ENCODE measurements around the gene IGSF22. TPM values are rescaled to one million over a fixed set of nuclear protein-coding genes. Genes with fewer than 3 reads are reported as not detected.
A peak's percentile ranks its signal among the peaks of the same experiment; 100 is the strongest.
"Not testable (repeated sequence)": the region's sequence is repeated elsewhere in the genome, so short reads cannot be mapped to it uniquely, and the experiment has no call there.

Gene IGSF22
- polyA plus RNA-seq, 3 donors from 2014 or later: 0.20 to 0.46 TPM; not detected in 1

DNA sequence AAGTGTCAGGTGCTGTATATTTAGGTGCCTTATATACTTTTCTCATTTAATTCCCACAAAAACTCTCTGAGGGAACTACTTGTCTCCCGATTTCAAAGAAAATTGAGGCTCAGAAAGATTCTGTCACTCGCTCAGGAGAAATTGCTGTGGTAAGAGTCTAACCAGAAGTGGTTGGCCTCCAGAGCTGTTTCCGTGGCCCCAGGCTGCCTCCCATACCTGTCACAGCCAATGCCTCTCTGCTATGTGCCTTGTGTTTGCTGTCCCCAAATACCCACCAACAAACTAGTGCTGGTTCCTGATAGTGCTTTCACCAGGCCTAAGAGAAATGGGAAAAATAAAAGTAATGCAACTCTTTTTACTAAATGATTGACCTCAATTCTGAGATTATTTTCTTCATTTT is 48.4 kb downstream of the IGSF22 start:
- Mint-ChIP-seq H3K4me3 (no peak overlapping the region), H3K36me3 (no peaks in the 10 kb centered on the region), H3K4me1 (peaks cover under 1 to 5% of the 10 kb centered on the region in 2 donors), H3K27ac (no peak overlapping the region), H3K9me3 (no peaks in the 10 kb centered on the region), H3K27me3 (ENCODE audit: low read depth in 3 of 3) (peaks cover 0 to 4% (median 3%) of the 10 kb centered on the region in 3 donors)
- DNase-seq: no peak

DNA sequence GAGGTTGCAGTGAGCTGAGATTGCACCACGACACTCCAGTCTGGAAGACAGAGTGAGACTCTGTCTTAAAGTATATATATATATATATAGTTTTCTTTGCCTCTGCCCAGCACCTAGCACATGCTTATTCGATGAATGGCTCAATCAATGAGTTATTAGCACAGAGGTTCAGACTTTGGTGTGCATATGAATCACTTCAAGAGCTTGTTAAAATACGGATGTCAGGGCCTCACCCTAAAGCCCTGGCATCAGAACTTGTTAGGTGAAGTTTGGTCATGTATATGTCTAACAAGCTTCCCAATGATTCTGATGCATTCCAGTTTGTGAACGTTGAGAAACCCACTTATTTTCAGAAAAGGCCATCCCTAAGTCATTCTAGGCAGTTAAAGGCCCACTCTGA is 49.2 kb downstream of the IGSF22 start:
- H3K27me3 Mint-ChIP-seq (ENCODE audit: low read depth in 3 of 3): peaks cover 0 to 4% (median 3%) of the 10 kb centered on the region in 3 donors
- H3K4me3 Mint-ChIP-seq: no peak overlapping the region
- H3K9me3 Mint-ChIP-seq: no peaks in the 10 kb centered on the region
- H3K36me3 Mint-ChIP-seq: no peaks in the 10 kb centered on the region
- no peak for DNase-seq
- H3K27ac Mint-ChIP-seq: no peak overlapping the region
- H3K4me1 Mint-ChIP-seq: peaks cover 7 to 8% of the 10 kb centered on the region in 2 donors

DNA sequence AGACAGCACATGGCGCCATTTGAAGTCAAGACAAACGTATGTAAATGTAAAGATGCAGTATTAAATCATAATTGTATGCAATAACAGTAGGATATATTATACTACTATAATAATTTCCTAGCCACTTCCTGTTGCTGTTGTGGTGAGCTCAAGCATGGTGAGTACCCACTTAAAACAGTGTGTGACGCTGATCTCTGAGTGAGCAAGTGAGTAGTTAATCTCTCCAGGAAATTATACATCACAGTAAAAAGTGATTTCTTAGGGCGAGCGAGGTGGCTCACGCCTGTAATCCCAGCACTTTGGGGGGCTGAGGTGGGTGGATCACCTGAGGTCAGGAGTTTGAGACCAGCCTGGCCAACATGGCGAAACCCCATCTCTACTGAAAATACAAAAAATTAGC is 53.8 kb downstream of the IGSF22 start:
- not testable (repeated sequence) for H3K9me3 Mint-ChIP-seq; H3K36me3 Mint-ChIP-seq; H3K27me3 Mint-ChIP-seq (ENCODE audit: low read depth in 3 of 3)
- Mint-ChIP-seq H3K27ac (peak overlapping the region; percentile 72 to 89 (median 80)), H3K4me1 (peaks cover 21 to 29% of the 10 kb centered on the region in 2 donors), H3K4me3 (peak overlapping the region in 4 of 5 donors; percentile 21 to 77 (median 57))
- DNase-seq: peak; percentile 33 to 55 (median 47)

DNA sequence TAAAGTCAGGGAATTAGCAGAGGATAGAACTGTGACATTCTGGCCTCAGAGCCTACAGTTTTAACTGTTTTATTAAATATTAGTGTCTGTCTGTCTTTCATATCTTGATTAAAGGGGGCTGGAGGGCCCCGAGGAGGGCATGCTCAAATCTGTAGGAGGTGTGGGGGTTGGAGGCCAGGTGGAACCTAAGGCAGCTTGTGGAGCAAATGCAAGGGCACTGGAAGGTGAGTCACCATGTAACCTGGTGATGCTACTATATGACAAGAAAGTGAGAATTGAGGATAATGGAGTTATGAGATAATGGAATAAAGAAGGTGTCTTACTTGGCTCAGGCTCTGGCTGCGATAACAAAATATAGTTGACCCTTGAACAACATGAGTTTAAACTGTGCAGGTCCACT is 54.7 kb downstream of the IGSF22 start:
- no peak for DNase-seq
- Mint-ChIP-seq H3K9me3 (no peaks in the 10 kb centered on the region), H3K27me3 (ENCODE audit: low read depth in 3 of 3) (peaks cover 1 to 4% (median 3%) of the 10 kb centered on the region in 3 donors), H3K27ac (peak overlapping the region in 2 of 6 donors; percentile 42 to 79), H3K4me3 (peak overlapping the region in 1 of 5 donors; percentile 20), H3K36me3 (no peaks in the 10 kb centered on the region), H3K4me1 (peaks cover 21 to 29% of the 10 kb centered on the region in 2 donors)

DNA sequence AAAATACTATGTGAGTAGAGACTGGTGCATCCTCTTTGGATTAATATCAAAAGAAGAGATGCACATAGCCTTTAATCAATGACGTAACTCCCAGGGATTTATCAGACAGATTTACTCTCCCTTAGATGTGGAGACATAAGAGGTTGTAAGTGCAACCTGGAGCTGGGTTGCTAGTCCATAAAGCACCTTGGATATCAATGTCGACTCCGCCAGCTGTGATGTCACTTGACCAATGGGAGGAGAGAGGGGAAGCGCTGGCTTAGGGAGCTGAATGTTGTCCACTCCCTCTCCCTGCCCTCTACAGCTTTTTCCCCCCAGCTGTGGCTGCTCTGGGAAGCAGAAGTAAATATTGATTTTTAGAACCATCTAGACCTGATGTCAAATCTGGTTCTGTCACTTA is 56.3 kb downstream of the IGSF22 start:
- H3K36me3 Mint-ChIP-seq: no peaks in the 10 kb centered on the region
- H3K9me3 Mint-ChIP-seq: no peaks in the 10 kb centered on the region
- peak overlapping the region in 3 of 6 donors; percentile 13 to 17 (median 15) for H3K27ac Mint-ChIP-seq
- H3K27me3 Mint-ChIP-seq (ENCODE audit: low read depth in 3 of 3): peaks cover 1 to 8% (median 4%) of the 10 kb centered on the region in 3 donors
- DNase-seq: no peak
- H3K4me3 Mint-ChIP-seq: no peak overlapping the region
- H3K4me1 Mint-ChIP-seq: peaks cover 21 to 29% of the 10 kb centered on the region in 2 donors

DNA sequence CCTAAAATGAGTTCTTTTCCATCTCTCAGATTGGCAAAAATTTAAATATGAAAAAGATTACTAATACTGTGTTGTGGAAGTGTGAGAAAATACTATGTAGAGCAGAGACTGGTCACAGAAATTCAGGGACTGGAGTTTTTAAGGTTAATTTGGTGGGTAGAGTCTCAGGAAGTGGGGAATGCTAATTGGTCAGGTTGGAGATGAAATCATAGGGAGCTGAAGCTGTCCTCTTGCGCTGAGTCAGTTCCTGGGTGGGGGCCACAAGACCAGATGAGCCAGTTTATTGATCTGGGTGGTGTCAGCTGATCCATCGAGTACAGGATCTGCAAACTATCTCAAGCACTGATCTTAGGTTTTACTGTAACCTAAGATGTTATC is 56.8 kb downstream of the IGSF22 start:
- Mint-ChIP-seq H3K36me3 (no peaks in the 10 kb centered on the region), H3K4me3 (peak overlapping the region in 2 of 5 donors; percentile 14 to 18), H3K9me3 (no peaks in the 10 kb centered on the region), H3K27ac (peak overlapping the region; percentile 7 to 41 (median 16)), H3K4me1 (peaks cover 21 to 29% of the 10 kb centered on the region in 2 donors), H3K27me3 (ENCODE audit: low read depth in 3 of 3) (peaks cover 1 to 8% (median 4%) of the 10 kb centered on the region in 3 donors)
- no peak for DNase-seq

DNA sequence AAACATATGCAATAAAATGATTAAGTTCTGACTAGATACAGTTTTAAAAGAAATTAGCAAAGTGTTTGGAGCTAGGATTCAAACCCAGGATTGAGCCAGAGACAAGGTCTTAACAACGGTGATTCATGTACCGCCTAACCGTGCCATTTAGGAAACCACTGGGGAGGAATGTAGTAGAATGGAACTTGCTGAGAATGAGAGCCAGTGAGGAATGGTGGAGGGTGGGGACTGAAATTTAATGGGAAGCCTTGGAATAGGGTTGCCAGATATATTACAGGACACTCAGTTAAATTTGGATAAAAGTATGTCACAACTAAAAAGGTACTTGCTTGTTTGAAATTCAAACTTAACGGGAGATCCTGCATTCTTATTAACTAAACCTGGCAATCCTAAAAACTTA is 57.9 kb downstream of the IGSF22 start:
- DNase-seq: no peak
- peaks cover 18 to 29% of the 10 kb centered on the region in 2 donors for H3K4me1 Mint-ChIP-seq

DNA sequence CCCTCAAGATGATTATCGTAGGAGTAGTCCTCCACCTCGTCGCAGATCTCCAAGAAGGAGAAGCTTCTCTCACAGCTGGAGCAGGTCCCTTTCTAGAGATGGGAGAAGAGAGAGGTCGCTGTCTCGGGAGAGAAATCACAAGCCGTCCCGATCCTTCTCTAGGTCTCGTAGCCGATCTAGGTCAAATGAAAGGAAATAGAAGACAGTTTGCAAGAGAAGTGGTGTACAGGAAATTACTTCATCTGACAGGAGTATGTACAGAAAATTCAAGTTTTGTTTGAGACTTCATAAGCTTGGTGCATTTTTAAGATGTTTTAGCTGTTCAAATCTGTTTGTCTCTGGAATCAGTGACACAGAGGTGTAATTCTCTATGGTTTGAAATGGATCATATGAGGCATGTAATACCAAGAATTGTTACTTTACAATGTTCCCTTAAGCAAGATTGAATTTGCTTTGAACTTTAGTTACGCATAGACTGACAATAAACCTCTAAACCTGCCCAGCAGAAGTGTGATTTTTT is 60.6 kb downstream of the IGSF22 start:
- not testable (repeated sequence) for H3K9me3 Mint-ChIP-seq; H3K4me3 Mint-ChIP-seq; H3K27ac Mint-ChIP-seq; H3K27me3 Mint-ChIP-seq (ENCODE audit: low read depth in 3 of 3); H3K36me3 Mint-ChIP-seq; DNase-seq
- H3K4me1 Mint-ChIP-seq: peaks cover 9 to 16% of the 10 kb centered on the region in 2 donors

More for the DNA sequence above, 57.9 kb downstream of the IGSF22 start:
- Mint-ChIP-seq H3K36me3 (no peaks in the 10 kb centered on the region), H3K27ac (peak overlapping the region in 1 of 6 donors; percentile 40), H3K27me3 (ENCODE audit: low read depth in 3 of 3) (peaks cover 2 to 5% (median 3%) of the 10 kb centered on the region in 3 donors), H3K4me3 (no peak overlapping the region), H3K9me3 (no peaks in the 10 kb centered on the region)

DNA sequence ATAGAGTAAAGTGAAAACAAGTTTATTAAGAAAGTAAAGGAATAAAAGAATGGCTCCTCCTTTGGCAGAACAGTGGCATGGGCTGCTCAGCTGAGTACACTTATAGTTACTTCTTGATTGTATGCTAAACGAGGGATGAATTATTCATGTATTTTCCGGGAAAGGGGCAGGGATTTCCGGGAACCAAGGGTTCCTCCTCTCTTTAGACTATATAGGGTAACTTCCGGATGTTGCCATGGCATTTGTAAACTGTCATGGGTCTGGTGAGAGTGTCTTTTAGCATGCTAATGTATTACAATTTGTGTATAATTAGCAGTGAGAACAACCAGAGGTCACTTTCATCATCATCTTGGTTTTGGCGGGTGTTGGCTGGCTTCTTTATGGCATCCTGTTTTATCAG is 68.3 kb downstream of the IGSF22 start:
- DNase-seq: no peak
- Mint-ChIP-seq H3K36me3 (peaks cover 0 to 3% (median 0%) of the 10 kb centered on the region in 3 donors), H3K4me1 (no peaks in the 10 kb centered on the region), H3K27ac (no peak overlapping the region), H3K27me3 (ENCODE audit: low read depth in 3 of 3) (peaks cover 0 to 9% (median 2%) of the 10 kb centered on the region in 3 donors), H3K4me3 (no peak overlapping the region), H3K9me3 (no peaks in the 10 kb centered on the region)

Other genes starting within 250 kb of the IGSF22 start
- gene TSG101, start 199.2 kb downstream of the IGSF22 start, polyA plus RNA-seq: 10 to 100 TPM; 41.3 to 88.3 (median 74.5) TPM
- gene UEVLD, start 137.5 kb downstream of the IGSF22 start, polyA plus RNA-seq: 10 to 100 TPM; 18.1 to 22.4 (median 20.7) TPM
- gene MISFA, start 126.4 kb downstream of the IGSF22 start, polyA plus RNA-seq: 1 to 10 TPM in 1 of 3 donors, under 1 TPM in 2; 0.24 to 1.0 (median 0.38) TPM
- gene SPTY2D1, start 91.8 kb downstream of the IGSF22 start, polyA plus RNA-seq: 10 to 100 TPM in 2 of 3 donors, 1 to 10 TPM in 1; 7.8 to 20.7 (median 15.3) TPM
- 1 to 10 TPM in 1 of 3 donors, under 1 TPM in 2; 0.43 to 2.1 (median 0.92) TPM for gene TMEM86A, start 27.4 kb downstream of the IGSF22 start, polyA plus RNA-seq
- not detected for gene PTPN5, start 65.6 kb upstream of the IGSF22 start, polyA plus RNA-seq
- not detected for gene MRGPRX1, start 213.2 kb upstream of the IGSF22 start, polyA plus RNA-seq